ENCODE results near the gene RTN4RL2.

GRCh38 chr11:57513911-57514537 lies 53.7 kb downstream of the RTN4RL2 start:
- TF ChIP-seq CTCF (IDR thresholded peaks at IDR 0.05), result no peak
- no peak for TF ChIP-seq POLR2A (IDR thresholded peaks at IDR 0.05)
- TF ChIP-seq POLR2AphosphoS5 (IDR thresholded peaks at IDR 0.05; ENCODE audit: insufficient read depth in 1 of 2, low read depth in 1 of 2), result no peak
